AG04450 (cell line): Measurements from ENCODE around the gene CYP27A1. TPM values are rescaled to one million over a fixed set of nuclear protein-coding genes. Genes with fewer than 3 reads are reported as not detected.

ENCODE experiments used
- CTCF ChIA-PET: fragments of 300-600, 350-600 bp; formaldehyde crosslinking; extraction: SDS; loops from one replicate; lab custom pipeline; 2022; ENCODE audit warnings: antibody characterized with exemption, inconsistent platforms; lab: Charles Lee
- POLR2A ChIA-PET: fragments of 350-600 bp; formaldehyde crosslinking; extraction: SDS; loops from one replicate; lab custom pipeline; 2021; ENCODE audit warnings: antibody characterized with exemption, inconsistent platforms; lab: Yijun Ruan, JAX
- DNase-seq: peaks from one replicate; pipeline ENCODE4 v3.0.0-alpha.2; 2011; ENCODE audit warnings: low read depth, low spot score
- H3K27ac ChIP-seq: one replicate; pipeline ENCODE4 v1.5.1; 2012; ENCODE audit warnings: low read depth, low read length, control low read depth
- H3K27me3 ChIP-seq: one replicate; pipeline ENCODE4 v1.6.0; 2012; ENCODE audit warnings: low read length; ENCODE audit not compliant: control insufficient read depth, insufficient read depth
- H3K4me3 ChIP-seq: 2 replicates; pipeline ENCODE4 v1.5.1; 2011; ENCODE audit warnings: mild to moderate bottlenecking, low read depth, low read length, control low read depth
- H3K9me3 ChIP-seq: 2 replicates; pipeline ENCODE4 v1.5.1; 2012; ENCODE audit warnings: low read length; ENCODE audit not compliant: control insufficient read depth, insufficient read depth
- polyA plus RNA-seq: library from polyadenylated mRNA; depleted of rRNA; stranded (reverse); fragments of >200 nt; gene quantifications from 2 replicates; pipeline ENCODE4 v1.2.3, GENCODE V29; 2011
- TF ChIP-seq, protein P1 (sequence below): IDR thresholded peaks from 2 replicates; pipeline ENCODE4 v1.5.1; 2011; ENCODE audit warnings: low read depth, low read length, control low read depth, inconsistent platforms

The CYP27A1 gene
- polyA plus RNA-seq, 1 experiment = 25.6 TPM

DNA sequence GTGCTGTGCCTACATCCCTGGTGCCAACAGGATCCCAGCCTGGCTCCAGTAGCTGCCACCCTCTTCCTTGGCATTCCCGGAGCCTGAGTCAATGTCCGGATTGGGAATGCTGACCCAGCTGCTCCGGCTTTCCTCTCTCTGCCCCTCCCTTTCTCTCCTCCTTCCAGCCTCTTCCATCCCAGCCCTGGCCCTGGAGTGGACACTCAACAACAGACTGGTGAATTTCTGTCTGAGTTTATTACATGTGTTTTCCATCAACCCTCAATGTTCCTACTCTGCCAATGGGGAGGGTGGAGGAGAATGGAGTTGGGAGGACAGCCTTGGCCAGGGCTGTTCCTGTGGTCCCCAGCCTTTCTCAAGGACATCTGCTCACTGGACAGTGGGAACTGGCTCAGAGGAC lies 50.6 kb downstream of the CYP27A1 start:
- Histone ChIP-seq H3K9me3 (no peaks in the 10 kb centered on the region), H3K27me3 (peaks cover 39% of the 10 kb centered on the region), H3K4me3 (no peak overlapping the region), H3K27ac (no peak overlapping the region)
- CTCF ChIA-PET = interaction anchor here (1.2 kb wide), 1 partner anchor 15 kb away, joined by 3 read pairs; no protein-coding TSS in a partner anchor
- no peak for DNase-seq
- POLR2A ChIA-PET = no interaction called here
- TF ChIP-seq, protein P1, sequence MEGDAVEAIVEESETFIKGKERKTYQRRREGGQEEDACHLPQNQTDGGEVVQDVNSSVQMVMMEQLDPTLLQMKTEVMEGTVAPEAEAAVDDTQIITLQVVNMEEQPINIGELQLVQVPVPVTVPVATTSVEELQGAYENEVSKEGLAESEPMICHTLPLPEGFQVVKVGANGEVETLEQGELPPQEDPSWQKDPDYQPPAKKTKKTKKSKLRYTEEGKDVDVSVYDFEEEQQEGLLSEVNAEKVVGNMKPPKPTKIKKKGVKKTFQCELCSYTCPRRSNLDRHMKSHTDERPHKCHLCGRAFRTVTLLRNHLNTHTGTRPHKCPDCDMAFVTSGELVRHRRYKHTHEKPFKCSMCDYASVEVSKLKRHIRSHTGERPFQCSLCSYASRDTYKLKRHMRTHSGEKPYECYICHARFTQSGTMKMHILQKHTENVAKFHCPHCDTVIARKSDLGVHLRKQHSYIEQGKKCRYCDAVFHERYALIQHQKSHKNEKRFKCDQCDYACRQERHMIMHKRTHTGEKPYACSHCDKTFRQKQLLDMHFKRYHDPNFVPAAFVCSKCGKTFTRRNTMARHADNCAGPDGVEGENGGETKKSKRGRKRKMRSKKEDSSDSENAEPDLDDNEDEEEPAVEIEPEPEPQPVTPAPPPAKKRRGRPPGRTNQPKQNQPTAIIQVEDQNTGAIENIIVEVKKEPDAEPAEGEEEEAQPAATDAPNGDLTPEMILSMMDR = no peak

DNA sequence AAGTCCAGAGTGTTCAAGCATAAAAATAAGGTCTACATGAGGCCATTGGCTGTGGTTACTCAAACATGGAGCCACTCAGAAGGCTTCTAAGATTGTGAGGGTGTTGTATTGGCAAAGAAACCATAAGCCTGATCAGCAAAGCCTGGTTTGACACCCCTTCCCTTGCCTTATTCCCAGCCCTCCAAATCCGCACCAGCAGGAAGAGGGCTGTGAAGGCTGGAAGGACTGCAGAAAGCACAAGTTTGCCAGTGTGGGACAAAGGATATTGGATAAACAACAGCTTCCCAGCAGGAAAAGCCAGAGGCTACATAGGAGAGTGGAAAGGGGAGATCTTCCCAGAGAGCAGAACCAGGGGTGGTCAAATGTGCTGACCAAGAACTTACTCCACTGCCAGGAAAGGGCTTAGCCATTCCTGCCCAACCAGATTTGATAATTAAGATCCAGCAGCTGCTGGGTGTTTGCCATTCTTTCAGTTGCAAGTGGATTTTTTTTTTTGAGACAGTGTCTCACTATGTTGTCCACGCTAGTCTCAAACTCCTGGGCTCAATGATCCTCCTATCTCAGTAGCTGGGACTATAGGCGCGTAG lies 51.2 kb downstream of the CYP27A1 start:
- no peak overlapping the region for H3K27ac ChIP-seq
- peaks cover 42% of the 10 kb centered on the region for H3K27me3 ChIP-seq
- ChIA-PET POLR2A (no interaction called here), CTCF (interaction anchor here (0.9 to 2.1 kb wide), 2 partner anchors 14 to 146 kb away, joined by 4 to 5 read pairs; no protein-coding TSS in a partner anchor)
- TF ChIP-seq, protein P1 = no peak
- no peak overlapping the region for H3K4me3 ChIP-seq
- no peaks in the 10 kb centered on the region for H3K9me3 ChIP-seq
- no peak for DNase-seq

DNA sequence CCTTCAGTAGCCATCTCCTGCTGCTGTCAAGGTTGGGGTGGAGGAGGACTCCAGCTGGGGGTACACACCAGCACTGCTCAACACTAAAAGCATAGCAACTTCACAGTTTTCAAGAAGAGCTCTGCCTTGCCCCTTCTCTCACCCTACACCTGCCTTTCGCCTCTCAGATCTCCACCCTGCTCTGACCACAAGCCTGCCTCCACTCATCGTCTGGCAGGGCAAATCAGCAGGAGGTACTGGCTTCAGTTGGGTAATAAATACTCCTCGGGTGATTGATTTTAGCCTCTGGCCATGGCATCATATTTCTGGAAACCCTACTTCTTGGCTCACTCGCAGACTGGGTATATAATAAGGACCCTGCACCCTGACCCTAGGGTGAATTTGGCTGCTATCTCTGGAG lies 52.7 kb downstream of the CYP27A1 start:
- H3K9me3 ChIP-seq = no peaks in the 10 kb centered on the region
- ChIA-PET POLR2A (no interaction called here), CTCF (interaction anchor here (2.1 to 2.9 kb wide), 2 partner anchors 13 to 147 kb away, joined by 5 to 8 read pairs; no protein-coding TSS in a partner anchor)
- no peak for DNase-seq
- H3K4me3 ChIP-seq = no peak overlapping the region
- peaks cover 33% of the 10 kb centered on the region for H3K27me3 ChIP-seq
- no peak overlapping the region for H3K27ac ChIP-seq
- TF ChIP-seq, protein P1 = no peak

DNA sequence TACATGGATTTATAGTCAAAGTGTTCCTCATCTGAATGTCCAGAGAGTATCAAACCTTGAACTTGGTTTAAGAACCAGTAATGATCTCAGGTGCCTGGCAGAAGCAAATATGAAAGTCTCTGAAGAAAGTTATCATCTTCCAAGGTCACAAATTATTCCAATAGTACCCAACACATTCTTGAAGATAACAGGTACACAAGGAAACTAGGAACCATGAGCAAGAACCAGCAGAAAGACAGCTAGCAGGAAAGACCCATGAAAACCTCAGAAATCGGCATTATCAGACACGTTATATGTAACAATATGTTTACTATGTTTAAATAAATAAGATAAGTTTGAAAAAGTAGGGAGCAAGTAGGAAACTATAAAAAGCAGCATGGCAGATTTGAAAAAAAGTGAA lies 55.5 kb downstream of the CYP27A1 start:
- no peak for DNase-seq
- ChIA-PET POLR2A (no interaction called here), CTCF (interaction anchor here (0.6 to 1.5 kb wide), 4 partner anchors 10 to 127 kb away, joined by 3 to 5 read pairs (median 4); no protein-coding TSS in a partner anchor)
- TF ChIP-seq, protein P1 = no peak
- Histone ChIP-seq H3K9me3 (no peaks in the 10 kb centered on the region), H3K27ac (no peak overlapping the region), H3K27me3 (peaks cover 19% of the 10 kb centered on the region), H3K4me3 (no peak overlapping the region)

DNA sequence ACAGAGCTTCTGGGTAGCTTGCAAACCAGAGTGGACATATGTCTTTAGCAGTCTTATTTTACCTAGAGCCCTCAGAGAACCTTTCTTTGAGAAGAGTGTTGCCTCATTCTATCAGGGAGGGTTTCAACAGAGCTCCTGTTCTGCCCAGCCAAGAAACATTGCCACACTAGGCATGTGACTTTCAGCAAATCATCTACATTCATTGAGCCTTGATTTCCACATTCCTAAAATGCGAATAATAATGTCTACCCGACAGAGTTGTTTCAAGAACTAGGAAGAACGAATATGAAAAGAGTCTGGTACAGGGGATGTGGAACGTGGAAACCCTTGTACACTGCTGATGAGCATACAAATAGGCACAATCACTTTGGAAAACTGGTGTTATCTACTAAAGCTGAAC lies 57.5 kb downstream of the CYP27A1 start:
- ChIA-PET POLR2A (interaction anchor here (1.1 kb wide), 1 partner anchor 33 kb away, joined by 9 read pairs; no protein-coding TSS in a partner anchor), CTCF (interaction anchor here (1.1 kb wide), 1 partner anchor 8 kb away, joined by 7 read pairs; no protein-coding TSS in a partner anchor)
- no peak overlapping the region for H3K4me3 ChIP-seq
- peaks cover 11% of the 10 kb centered on the region for H3K27me3 ChIP-seq
- TF ChIP-seq, protein P1 = no peak
- H3K9me3 ChIP-seq = no peaks in the 10 kb centered on the region
- DNase-seq = no peak
- H3K27ac ChIP-seq = no peak overlapping the region
